Stimulated activated CD8-positive, alpha-beta memory T cell treated with anti-CD3 and anti-CD28 coated beads, Interleukin-15, amount 100 ng/mL, for 4 hours (primary cell): ENCODE results near the gene KRTAP5-2.

ENCODE experiments used
- DNase-seq, 2 donors: peaks; one replicate each; pipeline ENCODE4 v3.0.0-alpha.2; 2020; ENCODE audit warnings: low read depth in 2 of 2

The KRTAP5-2 gene

GRCh38 chr11:1567721-1568100 is 30.4 kb downstream of the KRTAP5-2 start:
- DNase-seq, result no peak

- no peak for DNase-seq
Measured at GRCh38 chr11:1567052-1567720, 30.9 kb downstream of the KRTAP5-2 start.

- DNase-seq, result no peak
Measured at GRCh38 chr11:1566381-1567051, 31.6 kb downstream of the KRTAP5-2 start.

- no peak for DNase-seq
Measured at GRCh38 chr11:1565904-1566247, 32.2 kb downstream of the KRTAP5-2 start.

- DNase-seq, result no peak
Measured at GRCh38 chr11:1565173-1565903, 32.8 kb downstream of the KRTAP5-2 start.

GRCh38 chr11:1564535-1565172 is 33.4 kb downstream of the KRTAP5-2 start:
- DNase-seq, result no peak

- no peak for DNase-seq
Measured at GRCh38 chr11:1563697-1564534, 34.2 kb downstream of the KRTAP5-2 start.

- DNase-seq, result no peak
Measured at GRCh38 chr11:1563149-1563638, 34.9 kb downstream of the KRTAP5-2 start.

- no peak for DNase-seq
Measured at GRCh38 chr11:1562469-1563148, 35.5 kb downstream of the KRTAP5-2 start.

- no peak for DNase-seq
Measured at GRCh38 chr11:1561955-1562354, 36.1 kb downstream of the KRTAP5-2 start.

- DNase-seq, result no peak
Measured at GRCh38 chr11:1561266-1561665, 36.8 kb downstream of the KRTAP5-2 start.

- DNase-seq, result no peak
Measured at GRCh38 chr11:1560649-1561251, 37.3 kb downstream of the KRTAP5-2 start.

GRCh38 chr11:1560002-1560648 is 38.0 kb downstream of the KRTAP5-2 start:
- DNase-seq, result no peak

GRCh38 chr11:1559111-1559951 is 38.8 kb downstream of the KRTAP5-2 start:
- no peak for DNase-seq

- DNase-seq, result no peak
Measured at GRCh38 chr11:1558775-1559110, 39.4 kb downstream of the KRTAP5-2 start.

- no peak for DNase-seq
Measured at GRCh38 chr11:1557904-1558774, 40.0 kb downstream of the KRTAP5-2 start.

- DNase-seq, result no peak
Measured at GRCh38 chr11:1557051-1557884, 40.8 kb downstream of the KRTAP5-2 start.
